ENCODE results near the gene MUS81. TPM values are rescaled to one million over a fixed set of nuclear protein-coding genes. Genes with fewer than 3 reads are reported as not detected.

The MUS81 gene
- total RNA-seq, 1 donor: 71.2 TPM

DNA sequence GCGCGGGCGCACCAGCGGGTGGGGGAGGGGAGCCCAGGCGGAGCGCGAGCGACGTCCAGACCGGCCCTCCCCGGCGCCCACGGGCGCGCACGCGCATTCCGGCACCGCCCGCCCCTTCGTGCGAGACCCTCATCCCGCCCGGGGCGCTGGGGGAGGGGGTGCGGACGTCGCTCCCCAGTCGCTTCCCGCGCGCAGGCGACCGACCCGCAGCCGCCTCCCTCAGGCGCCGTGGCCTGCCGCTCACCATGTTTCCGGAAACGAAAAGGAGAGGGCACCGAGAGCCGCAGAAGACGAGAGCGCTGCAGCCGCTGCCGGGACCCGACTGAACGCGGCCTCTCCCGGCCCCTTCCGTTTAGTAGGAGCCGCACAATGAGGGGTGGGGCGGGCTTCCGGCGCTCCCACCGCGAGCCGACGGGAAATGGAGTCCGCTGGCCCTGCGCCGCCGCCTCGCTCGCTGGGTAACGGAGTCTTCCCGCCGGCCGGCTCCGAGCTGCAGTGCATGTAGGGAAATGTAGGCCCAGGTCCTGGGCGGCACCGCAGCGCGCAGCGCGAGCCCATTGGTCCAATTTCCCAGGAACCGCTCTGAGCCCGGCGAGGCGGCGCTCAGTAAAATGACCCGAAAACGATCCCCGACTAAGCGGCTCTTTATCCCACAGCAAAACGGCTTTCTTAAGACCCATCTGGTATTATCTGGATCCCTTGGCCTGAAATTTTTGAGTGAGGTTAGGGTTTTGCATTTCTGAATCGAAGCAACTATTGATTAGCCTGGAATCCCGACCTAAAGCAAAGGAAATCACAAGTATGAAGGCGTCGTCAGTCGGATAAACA is 2.2 kb upstream of the MUS81 start, which contains the start of gene CFL1:
TSS of gene CFL1 (minus strand) at position 328 of the 828 bp plus-strand sequence. CDS start at position 247, 81 bp downstream.
- TF ChIP-seq CTCF (IDR thresholded peaks at IDR 0.05; ENCODE audit: insufficient read depth, low read depth, low read length): no peak
- peak; percentile 98 for DNase-seq (ENCODE audit: low read depth)
- peak within 1 kb of the TSS; percentile 98 for H3K4me3 ChIP-seq (ENCODE audit: low read depth, low read length)

GRCh38 chr11:65858681-65859087 is 1.5 kb upstream of the MUS81 start:
- no peak for DNase-seq (ENCODE audit: low read depth)

DNA sequence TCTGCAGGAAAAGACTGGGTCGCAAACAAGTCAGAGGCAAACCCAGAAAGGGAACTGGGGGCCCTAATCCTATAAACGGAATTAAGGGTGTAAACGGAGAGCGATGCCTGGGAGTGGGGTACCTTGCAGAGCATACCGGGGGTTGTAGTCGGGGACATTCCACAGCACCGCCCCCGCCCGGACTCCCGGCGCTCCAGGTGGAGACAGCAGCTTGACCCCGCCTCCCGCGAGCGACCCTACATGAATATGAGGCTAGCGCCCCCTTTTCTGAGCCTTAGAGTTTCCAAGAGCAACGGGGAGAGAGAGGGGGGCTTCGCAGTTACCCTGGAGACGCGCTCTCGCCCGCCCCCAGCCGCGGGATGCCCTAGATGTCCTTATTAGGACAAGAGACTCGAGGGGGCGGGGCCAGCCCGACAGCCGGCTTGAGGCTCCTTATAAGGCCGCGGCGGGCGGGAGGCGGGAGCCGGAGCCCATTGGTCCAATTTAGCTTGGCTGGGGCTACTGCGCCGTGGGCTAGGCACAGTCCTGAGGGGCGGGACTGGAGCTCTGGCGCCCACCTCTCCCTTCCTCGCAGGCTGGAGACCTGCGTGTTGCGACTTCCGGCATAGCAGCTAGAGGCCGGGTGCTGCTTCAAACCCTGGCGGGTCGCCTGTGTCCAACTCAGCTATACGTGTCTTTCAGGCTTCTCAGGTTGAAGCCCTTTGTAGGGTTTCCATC is 980 bp upstream of the MUS81 start:
- peak overlapping the region; percentile 98 for H3K4me3 ChIP-seq (ENCODE audit: low read depth, low read length)
- no peak for TF ChIP-seq CTCF (IDR thresholded peaks at IDR 0.05; ENCODE audit: insufficient read depth, low read depth, low read length)
- peak; percentile 99 for DNase-seq (ENCODE audit: low read depth)

More at GRCh38 chr11:65858681-65859087, 1.5 kb upstream of the MUS81 start:
- no peak for TF ChIP-seq CTCF (IDR thresholded peaks at IDR 0.05; ENCODE audit: insufficient read depth, low read depth, low read length)
- H3K4me3 ChIP-seq (ENCODE audit: low read depth, low read length): peak overlapping the region; percentile 98

GRCh38 chr11:65859812-65860277 is 388 bp upstream of the MUS81 start:
- no peak for DNase-seq (ENCODE audit: low read depth)
- TF ChIP-seq CTCF (IDR thresholded peaks at IDR 0.05; ENCODE audit: insufficient read depth, low read depth, low read length): no peak
- H3K4me3 ChIP-seq (ENCODE audit: low read depth, low read length): peak overlapping the region; percentile 94

DNA sequence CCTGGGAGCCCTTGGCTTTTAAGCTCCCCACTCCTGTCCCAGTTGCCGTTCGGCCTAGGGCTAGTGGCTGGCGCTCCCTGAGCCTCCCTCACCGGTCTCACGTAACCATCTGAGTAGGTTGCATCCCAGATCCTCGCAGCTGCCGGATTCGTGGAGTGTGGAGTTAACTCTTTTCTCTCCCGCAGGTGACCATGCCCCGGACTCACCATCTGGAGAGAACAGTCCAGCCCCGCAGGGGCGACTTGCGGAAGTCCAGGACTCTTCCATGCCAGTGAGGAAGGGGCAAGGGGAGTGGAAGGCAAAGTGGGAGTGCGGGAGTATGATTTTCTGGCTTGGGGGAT is 902 bp downstream of the MUS81 start:
- peak overlapping the region; percentile 94 for H3K4me3 ChIP-seq (ENCODE audit: low read depth, low read length)
- no peak for TF ChIP-seq CTCF (IDR thresholded peaks at IDR 0.05; ENCODE audit: insufficient read depth, low read depth, low read length)
- DNase-seq (ENCODE audit: low read depth): no peak

DNA sequence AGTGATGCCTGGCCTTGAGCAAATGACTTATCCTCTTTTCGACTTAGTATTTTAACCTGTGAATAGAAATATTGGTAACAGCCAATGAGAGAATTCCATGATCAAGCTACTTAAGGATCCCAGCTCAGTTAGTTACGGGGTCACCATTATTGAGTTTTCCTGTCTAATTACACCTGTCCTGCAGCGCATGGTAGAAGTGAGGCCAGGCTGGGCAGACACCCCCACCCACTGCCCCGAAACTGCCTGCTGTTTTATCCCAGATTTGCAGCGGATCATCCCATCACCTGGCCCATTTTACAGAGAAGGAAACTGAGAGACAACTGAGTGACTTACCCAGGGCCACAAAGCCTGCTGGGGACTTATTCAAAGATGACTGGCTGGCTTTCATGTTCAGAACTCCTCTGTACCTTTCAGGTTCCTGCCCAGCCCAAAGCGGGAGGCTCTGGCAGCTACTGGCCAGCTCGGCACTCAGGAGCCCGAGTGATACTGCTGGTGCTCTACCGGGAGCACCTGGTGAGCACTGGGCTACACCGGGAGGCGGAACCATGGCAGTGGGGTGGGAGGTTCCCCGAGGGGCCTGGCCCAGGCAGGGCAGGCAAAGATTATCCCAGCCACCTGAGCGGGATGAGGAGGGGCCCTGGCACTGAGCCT is 1.4 kb downstream of the MUS81 start:
- H3K4me3 ChIP-seq (ENCODE audit: low read depth, low read length): peak overlapping the region; percentile 94
- DNase-seq (ENCODE audit: low read depth): no peak
- no peak for TF ChIP-seq CTCF (IDR thresholded peaks at IDR 0.05; ENCODE audit: insufficient read depth, low read depth, low read length)

Measured in fibroblast of villous mesenchyme (primary cell).